ENCODE data around the gene PPIL6. TPM values are rescaled to one million over a fixed set of nuclear protein-coding genes. Genes with fewer than 3 reads are reported as not detected.

Gene PPIL6
- total RNA-seq, 4 donors from 2014 or later, result 1.9 to 9.0 (median 2.5) TPM

GRCh38 chr6:109377717-109378116 is 62.7 kb downstream of the PPIL6 start:
- no peak for TF ChIP-seq EP300 (IDR thresholded peaks at IDR 0.05)
- TF ChIP-seq POLR2A (IDR thresholded peaks at IDR 0.05), result no peak
- no peak for TF ChIP-seq POLR2AphosphoS5 (IDR thresholded peaks at IDR 0.05)
- TF ChIP-seq CTCF (IDR thresholded peaks at IDR 0.05), result no peak

DNA sequence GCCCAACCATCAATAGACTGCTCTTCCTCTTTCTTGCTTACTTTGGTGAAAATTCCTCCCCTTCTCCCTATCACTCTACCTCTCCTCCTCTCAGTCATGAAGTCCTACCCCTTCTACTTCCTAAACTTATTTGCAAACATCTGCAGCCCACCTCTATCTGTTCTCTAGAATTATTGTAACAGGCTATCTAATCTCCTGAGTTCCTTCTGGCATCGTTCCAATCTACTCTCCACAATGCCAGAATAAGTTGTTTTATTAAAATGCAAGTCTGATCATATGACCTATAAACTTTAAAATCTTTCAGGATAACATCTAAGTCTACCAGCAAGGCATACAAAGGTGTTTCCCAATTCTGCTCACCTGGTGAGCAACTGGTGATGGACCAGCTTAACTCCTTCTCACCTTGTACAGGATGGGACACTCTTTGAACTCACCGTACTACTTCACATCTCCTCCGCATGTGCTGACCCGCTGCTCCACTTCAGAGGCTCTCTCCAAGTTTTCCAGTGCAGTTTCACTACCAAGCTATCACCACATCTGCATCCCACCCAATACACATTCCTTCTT is 66.0 kb downstream of the PPIL6 start:
- no peak for TF ChIP-seq CTCF (IDR thresholded peaks at IDR 0.05)
- TF ChIP-seq POLR2A (IDR thresholded peaks at IDR 0.05), result no peak
- TF ChIP-seq EP300 (IDR thresholded peaks at IDR 0.05), result no peak
- TF ChIP-seq POLR2AphosphoS5 (IDR thresholded peaks at IDR 0.05), result no peak
- 65 to 90% methylated on average over 4 of the region's 4 CpGs for WGBS, 2 donors (ENCODE audit: low coverage in 1 of 2)
- peaks cover 9 to 79% of the 10 kb centered on the region in 2 donors for H3K36me3 ChIP-seq
- no peak overlapping the region for H3K4me3 ChIP-seq
- no peaks in the 10 kb centered on the region for H3K27me3 ChIP-seq
- ATAC-seq, result no peak
- no peaks in the 10 kb centered on the region for H3K9me3 ChIP-seq
- H3K27ac ChIP-seq, result no peak overlapping the region
- H3K4me1 ChIP-seq, result peaks cover 3 to 82% (median 3%) of the 10 kb centered on the region in 3 donors

More at GRCh38 chr6:109377717-109378116, 62.7 kb downstream of the PPIL6 start:
- H3K27me3 ChIP-seq, result no peaks in the 10 kb centered on the region
- no peak for ATAC-seq
- H3K4me3 ChIP-seq, result no peak overlapping the region
- peaks cover 9 to 54% of the 10 kb centered on the region in 2 donors for H3K36me3 ChIP-seq
- H3K27ac ChIP-seq, result no peak overlapping the region
- WGBS, 2 donors (ENCODE audit: low coverage in 1 of 2), result 74 to 80% methylated on average over 1 to 3 of the region's 3 CpGs
- H3K4me1 ChIP-seq, result peaks cover 0 to 67% (median 9%) of the 10 kb centered on the region in 3 donors
- no peaks in the 10 kb centered on the region for H3K9me3 ChIP-seq

DNA sequence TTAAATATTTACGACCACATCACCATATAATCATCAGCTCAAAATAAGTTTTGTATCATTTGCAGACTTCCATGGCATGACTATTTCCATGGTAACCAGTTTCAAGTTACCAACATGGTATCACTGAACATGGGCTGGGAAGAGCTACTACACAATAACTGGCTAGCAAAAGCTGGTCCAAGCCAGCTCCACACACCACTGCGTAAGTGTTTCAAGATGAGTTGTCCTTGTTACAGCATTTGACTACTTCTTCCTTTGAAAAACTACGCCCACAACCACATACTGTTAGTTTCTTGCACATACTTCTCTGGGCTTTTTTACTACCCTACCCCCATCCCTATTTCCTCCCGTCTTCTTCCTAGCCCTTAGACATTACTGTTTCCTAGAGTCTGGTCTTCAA is 66.7 kb downstream of the PPIL6 start:
- Histone ChIP-seq H3K4me1 (peaks cover 0 to 76% (median 3%) of the 10 kb centered on the region in 3 donors), H3K9me3 (no peaks in the 10 kb centered on the region), H3K27me3 (no peaks in the 10 kb centered on the region), H3K4me3 (no peak overlapping the region), H3K36me3 (peaks cover 9 to 86% of the 10 kb centered on the region in 2 donors), H3K27ac (no peak overlapping the region)
- no peak for ATAC-seq
- WGBS, 2 donors (ENCODE audit: low coverage in 1 of 2), result 83 to 85% methylated on average over 4 of the region's 4 CpGs
- TF ChIP-seq POLR2AphosphoS5 (IDR thresholded peaks at IDR 0.05), result no peak
- no peak for TF ChIP-seq CTCF (IDR thresholded peaks at IDR 0.05)
- TF ChIP-seq EP300 (IDR thresholded peaks at IDR 0.05), result no peak
- no peak for TF ChIP-seq POLR2A (IDR thresholded peaks at IDR 0.05)

- peaks cover 9 to 89% of the 10 kb centered on the region in 2 donors for H3K36me3 ChIP-seq
- no peaks in the 10 kb centered on the region for H3K27me3 ChIP-seq
- peaks cover 0 to 72% (median 3%) of the 10 kb centered on the region in 3 donors for H3K4me1 ChIP-seq
- H3K27ac ChIP-seq, result no peak overlapping the region
- TF ChIP-seq POLR2A (IDR thresholded peaks at IDR 0.05) (no peak), POLR2AphosphoS5 (IDR thresholded peaks at IDR 0.05) (no peak), CTCF (IDR thresholded peaks at IDR 0.05) (no peak), EP300 (IDR thresholded peaks at IDR 0.05) (no peak)
- no peaks in the 10 kb centered on the region for H3K9me3 ChIP-seq
- ATAC-seq, result no peak
- H3K4me3 ChIP-seq, result no peak overlapping the region
- WGBS, 2 donors (ENCODE audit: low coverage in 1 of 2), result 83 to 90% methylated on average over 2 to 4 of the region's 4 CpGs
Observed at GRCh38 chr6:109373331-109373730, 67.1 kb downstream of the PPIL6 start.

GRCh38 chr6:109372130-109372529 is 68.3 kb downstream of the PPIL6 start:
- TF ChIP-seq POLR2AphosphoS5 (IDR thresholded peaks at IDR 0.05) (no peak), POLR2A (IDR thresholded peaks at IDR 0.05) (no peak), CTCF (IDR thresholded peaks at IDR 0.05) (no peak), EP300 (IDR thresholded peaks at IDR 0.05) (no peak)
- Histone ChIP-seq H3K4me3 (no peak overlapping the region), H3K36me3 (peaks cover 9 to 89% of the 10 kb centered on the region in 2 donors), H3K9me3 (no peaks in the 10 kb centered on the region), H3K27ac (no peak overlapping the region), H3K27me3 (no peaks in the 10 kb centered on the region), H3K4me1 (peaks cover 0 to 60% (median 3%) of the 10 kb centered on the region in 3 donors)
- no peak for ATAC-seq
- 45 to 63% methylated on average over 2 of the region's 2 CpGs for WGBS, 2 donors (ENCODE audit: low coverage in 1 of 2)

Data from gastroesophageal sphincter (tissue), 4 donors.